Epithelial cell of esophagus (primary cell): ENCODE measurements around the gene TBXT.

Source experiments
- DNase-seq: peaks from one replicate; pipeline ENCODE4 v3.0.0; 2010; ENCODE audit warnings: low read depth
- H3K4me3 ChIP-seq: 2 replicates; pipeline ENCODE4 v1.5.1; 2011; ENCODE audit warnings: mild to moderate bottlenecking, low read length, control low read depth
- TF ChIP-seq, protein P1 (sequence below): IDR thresholded peaks from 2 replicates; pipeline ENCODE4 v1.5.1; 2011; ENCODE audit warnings: low read depth, mild to moderate bottlenecking, low read length, control low read depth, inconsistent platforms; ENCODE audit not compliant: insufficient read depth; ENCODE audit errors: missing control alignments

TBXT gene

DNA sequence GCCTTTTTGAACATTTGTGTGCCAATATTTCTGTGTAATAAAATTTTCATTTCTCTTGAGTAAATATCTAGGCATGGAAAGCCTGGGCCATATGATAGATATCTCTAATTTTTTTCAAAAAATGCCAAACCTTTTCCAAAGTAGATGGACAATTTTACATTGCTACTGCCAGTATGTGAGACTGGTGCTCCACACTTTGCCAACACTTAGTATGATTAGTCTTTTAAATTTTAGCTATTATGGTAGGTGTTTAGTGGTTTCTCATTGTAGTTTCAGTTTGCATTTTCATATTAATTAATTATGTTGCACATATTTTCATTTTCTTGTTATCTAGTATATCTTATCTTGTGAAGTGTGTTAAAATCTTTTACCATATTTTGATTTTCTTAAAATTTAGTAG is 52.0 kb downstream of the TBXT start:
- H3K4me3 ChIP-seq = no peak overlapping the region
- DNase-seq = no peak
- TF ChIP-seq, protein P1, sequence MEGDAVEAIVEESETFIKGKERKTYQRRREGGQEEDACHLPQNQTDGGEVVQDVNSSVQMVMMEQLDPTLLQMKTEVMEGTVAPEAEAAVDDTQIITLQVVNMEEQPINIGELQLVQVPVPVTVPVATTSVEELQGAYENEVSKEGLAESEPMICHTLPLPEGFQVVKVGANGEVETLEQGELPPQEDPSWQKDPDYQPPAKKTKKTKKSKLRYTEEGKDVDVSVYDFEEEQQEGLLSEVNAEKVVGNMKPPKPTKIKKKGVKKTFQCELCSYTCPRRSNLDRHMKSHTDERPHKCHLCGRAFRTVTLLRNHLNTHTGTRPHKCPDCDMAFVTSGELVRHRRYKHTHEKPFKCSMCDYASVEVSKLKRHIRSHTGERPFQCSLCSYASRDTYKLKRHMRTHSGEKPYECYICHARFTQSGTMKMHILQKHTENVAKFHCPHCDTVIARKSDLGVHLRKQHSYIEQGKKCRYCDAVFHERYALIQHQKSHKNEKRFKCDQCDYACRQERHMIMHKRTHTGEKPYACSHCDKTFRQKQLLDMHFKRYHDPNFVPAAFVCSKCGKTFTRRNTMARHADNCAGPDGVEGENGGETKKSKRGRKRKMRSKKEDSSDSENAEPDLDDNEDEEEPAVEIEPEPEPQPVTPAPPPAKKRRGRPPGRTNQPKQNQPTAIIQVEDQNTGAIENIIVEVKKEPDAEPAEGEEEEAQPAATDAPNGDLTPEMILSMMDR = no peak

DNA sequence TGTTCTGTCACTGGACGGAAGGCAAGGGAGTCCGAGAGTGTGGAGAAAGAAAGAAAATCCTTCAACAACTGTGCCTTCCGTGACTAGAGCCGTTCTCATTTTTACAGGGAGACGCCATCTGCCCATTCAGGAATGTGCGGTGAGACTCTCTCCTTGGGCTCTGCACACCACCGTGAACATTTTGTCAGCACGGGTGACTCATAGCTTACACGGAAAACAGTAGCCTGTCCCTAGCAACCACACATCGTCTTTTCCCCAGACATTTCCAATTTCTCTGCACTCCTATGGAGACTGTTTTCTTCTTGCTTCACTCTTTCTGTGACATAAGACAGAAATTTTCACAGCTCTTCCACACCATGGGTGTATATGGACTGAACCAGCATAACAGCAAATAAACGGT is 55.1 kb downstream of the TBXT start:
- H3K4me3 ChIP-seq = no peak overlapping the region
- no peak for DNase-seq
- TF ChIP-seq, protein P1 = no peak

DNA sequence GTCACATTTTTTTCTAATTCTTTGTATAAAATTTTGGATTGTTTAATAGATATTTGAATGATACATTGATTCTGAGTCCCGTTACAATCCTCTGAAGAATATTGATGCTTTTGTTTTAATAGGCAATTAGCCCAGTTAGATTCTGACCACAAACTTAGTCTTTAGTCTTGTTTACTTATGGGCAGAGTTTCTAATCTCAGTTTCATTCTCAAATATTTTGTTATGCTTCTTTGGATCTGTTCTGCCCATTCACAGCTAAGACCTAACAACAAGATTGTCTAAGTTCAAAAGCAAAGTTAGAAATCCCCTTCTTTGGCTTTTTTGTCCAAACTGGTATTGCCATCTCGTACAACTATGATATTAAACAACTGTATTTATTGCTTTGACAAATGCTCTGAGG is 58.0 kb downstream of the TBXT start:
- no peak for DNase-seq
- H3K4me3 ChIP-seq = no peak overlapping the region
- TF ChIP-seq, protein P1 = no peak
